H1 (cell line): Measurements from ENCODE around the gene PLCXD1.

ENCODE experiments used
- EZH2 ChIP-seq: fragments of 200-600 bp; sonication (generic); IDR thresholded peaks from 2 replicates; pipeline ENCODE4 v1.7.1; 2012; ENCODE audit warnings: low read depth, mild to moderate bottlenecking, moderate library complexity, low read length, inconsistent platforms; ENCODE audit not compliant: severe bottlenecking
- NANOG ChIP-seq: IDR thresholded peaks from 2 replicates; pipeline ENCODE4 v1.6.1; 2011; ENCODE audit warnings: low read length, low read depth, mild to moderate bottlenecking, inconsistent platforms; ENCODE audit not compliant: insufficient read depth, poor library complexity, severe bottlenecking
- POLR2A ChIP-seq, 2 experiments: IDR thresholded peaks; 1 replicate in 1 of 2; 2 replicates in 1 of 2; pipeline ENCODE4 v1.6.1; 2011; ENCODE audit warnings: low read depth in 2 of 2, low read length in 2 of 2, mild to moderate bottlenecking in 2 of 2; ENCODE audit errors: control extremely low read depth in 1 of 2
- RAD21 ChIP-seq, 2 experiments: IDR thresholded peaks in 1 of 2; conservative IDR thresholded peaks in 1 of 2; 2 replicates each; pipeline ENCODE4 v1.6.1; 2011; ENCODE audit warnings: low read depth in 2 of 2, low read length in 2 of 2, improper control_type of control experiment in 1 of 2, inconsistent platforms in 1 of 2, mild to moderate bottlenecking in 1 of 2, moderate library complexity in 1 of 2
- TBP ChIP-seq: IDR thresholded peaks from 2 replicates; pipeline ENCODE4 v1.6.1; 2011; ENCODE audit warnings: low read depth, low read length, improper control_type of control experiment
- ZNF274 ChIP-seq: IDR thresholded peaks from 2 replicates; pipeline ENCODE4 v1.7.0; 2012; ENCODE audit warnings: low read length, borderline replicate concordance; ENCODE audit errors: extremely low read depth

- TF ChIP-seq POLR2A (IDR thresholded peaks at IDR 0.05; ENCODE audit: control extremely low read depth in 1 of 2, low read depth in 2 of 2, low read length in 2 of 2) (no peak), ZNF274 (no peak), RAD21 (IDR thresholded peaks at IDR 0.05 in 1 of 2, conservative IDR thresholded peaks at IDR 0.05 in 1 of 2; ENCODE audit: low read depth in 2 of 2, low read length in 2 of 2) (no peak), NANOG (no peak), EZH2 (no peak), TBP (no peak)
Measured at GRCh38 chrX:276581-277201, 4.5 kb upstream of the PLCXD1 start.
